ENCODE data around the gene UMODL1.

UMODL1 gene

DNA sequence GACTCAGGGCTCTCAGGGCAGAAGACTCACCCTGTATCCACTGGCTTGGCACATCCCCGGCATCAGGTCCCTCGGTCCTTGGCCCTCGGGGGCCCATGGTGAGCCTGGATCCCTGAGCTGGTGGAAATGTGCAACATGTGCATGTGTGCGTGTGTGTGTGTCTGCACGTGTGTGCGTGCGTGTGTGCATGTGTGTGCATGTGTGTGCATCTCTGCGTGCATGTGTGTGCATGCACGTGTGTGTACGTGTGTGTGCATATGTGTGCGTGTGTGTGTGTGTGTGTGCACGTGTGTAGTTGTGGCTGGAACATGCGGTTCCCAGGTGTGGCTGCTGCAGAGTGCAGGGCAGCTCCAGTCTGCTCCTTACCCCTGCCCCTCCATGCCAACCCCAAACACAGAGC, 51.3 kb downstream of the UMODL1 start:
- Histone ChIP-seq H3K4me3 (ENCODE audit: low read depth in 1 of 2, low read length in 1 of 2) (no peak overlapping the region), H3K36me3 (no peaks in the 10 kb centered on the region), H3K27ac (no peak overlapping the region), H3K27me3 (peaks cover 73% of the 10 kb centered on the region), H3K4me1 (ENCODE audit: control insufficient read depth in 1 of 2, insufficient read depth in 1 of 2, low read depth in 1 of 2, low read length in 1 of 2) (peaks cover 10 to 21% of the 10 kb centered on the region in 2 experiments), H3K9me3 (no peaks in the 10 kb centered on the region)
- TF ChIP-seq, protein P1, sequence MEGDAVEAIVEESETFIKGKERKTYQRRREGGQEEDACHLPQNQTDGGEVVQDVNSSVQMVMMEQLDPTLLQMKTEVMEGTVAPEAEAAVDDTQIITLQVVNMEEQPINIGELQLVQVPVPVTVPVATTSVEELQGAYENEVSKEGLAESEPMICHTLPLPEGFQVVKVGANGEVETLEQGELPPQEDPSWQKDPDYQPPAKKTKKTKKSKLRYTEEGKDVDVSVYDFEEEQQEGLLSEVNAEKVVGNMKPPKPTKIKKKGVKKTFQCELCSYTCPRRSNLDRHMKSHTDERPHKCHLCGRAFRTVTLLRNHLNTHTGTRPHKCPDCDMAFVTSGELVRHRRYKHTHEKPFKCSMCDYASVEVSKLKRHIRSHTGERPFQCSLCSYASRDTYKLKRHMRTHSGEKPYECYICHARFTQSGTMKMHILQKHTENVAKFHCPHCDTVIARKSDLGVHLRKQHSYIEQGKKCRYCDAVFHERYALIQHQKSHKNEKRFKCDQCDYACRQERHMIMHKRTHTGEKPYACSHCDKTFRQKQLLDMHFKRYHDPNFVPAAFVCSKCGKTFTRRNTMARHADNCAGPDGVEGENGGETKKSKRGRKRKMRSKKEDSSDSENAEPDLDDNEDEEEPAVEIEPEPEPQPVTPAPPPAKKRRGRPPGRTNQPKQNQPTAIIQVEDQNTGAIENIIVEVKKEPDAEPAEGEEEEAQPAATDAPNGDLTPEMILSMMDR (IDR thresholded peaks at IDR 0.05): no peak

DNA sequence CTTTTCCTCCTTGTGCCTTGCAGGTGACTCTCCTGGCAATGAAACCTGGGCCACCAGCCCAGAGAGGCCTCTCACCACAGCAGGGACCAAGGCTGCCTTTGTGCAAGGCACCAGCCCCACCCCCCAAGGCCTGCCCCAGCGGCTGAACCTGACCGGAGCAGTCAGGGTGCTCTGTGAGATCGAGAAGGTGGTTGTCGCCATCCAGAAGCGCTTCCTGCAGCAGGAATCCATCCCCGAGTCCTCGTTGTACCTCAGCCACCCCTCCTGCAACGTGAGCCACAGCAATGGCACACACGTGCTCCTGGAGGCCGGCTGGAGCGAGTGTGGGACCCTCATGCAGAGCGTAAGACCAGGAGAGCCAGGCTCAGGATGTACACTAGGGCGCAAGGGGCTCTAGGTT, 51.7 kb downstream of the UMODL1 start:
- Histone ChIP-seq H3K27ac (no peak overlapping the region), H3K36me3 (no peaks in the 10 kb centered on the region), H3K4me3 (ENCODE audit: low read depth in 1 of 2, low read length in 1 of 2) (no peak overlapping the region), H3K27me3 (peaks cover 73% of the 10 kb centered on the region), H3K9me3 (no peaks in the 10 kb centered on the region), H3K4me1 (ENCODE audit: control insufficient read depth in 1 of 2, insufficient read depth in 1 of 2, low read depth in 1 of 2, low read length in 1 of 2) (peaks cover 10 to 17% of the 10 kb centered on the region in 2 experiments)
- TF ChIP-seq, protein P1 (IDR thresholded peaks at IDR 0.05): no peak

DNA sequence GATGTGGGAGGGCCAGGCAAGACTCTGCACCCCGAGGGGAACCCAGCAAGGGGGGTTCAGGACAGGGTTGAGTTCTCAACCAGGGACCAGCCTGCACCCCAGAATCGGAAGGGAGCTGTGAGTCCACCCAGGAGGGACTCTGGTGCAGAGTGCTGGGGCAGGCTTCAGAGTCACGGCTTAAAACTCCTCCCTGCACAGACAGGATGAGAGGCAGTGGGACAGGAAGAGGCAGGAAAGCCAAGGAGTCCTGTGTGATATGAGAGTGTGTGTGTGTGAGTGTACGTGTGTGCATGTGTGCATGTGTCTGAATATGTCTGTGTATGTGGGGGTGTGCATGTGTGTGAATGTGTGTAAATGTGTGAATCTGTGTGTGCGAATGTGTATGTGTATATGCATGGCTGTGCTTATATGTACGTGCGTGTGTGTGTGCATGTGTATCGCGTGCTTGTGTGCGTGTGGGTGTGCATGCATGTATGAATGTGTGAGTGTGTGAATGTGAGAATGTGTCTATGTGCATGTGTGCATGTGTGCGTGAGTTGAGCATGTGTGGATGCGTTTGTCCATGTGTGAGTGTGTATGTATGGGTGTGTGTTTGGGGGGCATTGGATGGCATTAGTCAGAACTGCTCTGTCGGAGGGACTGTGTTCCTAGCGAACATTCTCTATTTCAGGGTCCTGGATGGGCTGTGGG, 52.2 kb downstream of the UMODL1 start:
- H3K9me3 ChIP-seq: no peaks in the 10 kb centered on the region
- H3K4me1 ChIP-seq (ENCODE audit: control insufficient read depth in 1 of 2, insufficient read depth in 1 of 2, low read depth in 1 of 2, low read length in 1 of 2): peaks cover 7 to 11% of the 10 kb centered on the region in 2 experiments
- no peaks in the 10 kb centered on the region for H3K36me3 ChIP-seq
- no peak overlapping the region for H3K27ac ChIP-seq
- H3K27me3 ChIP-seq: peaks cover 73% of the 10 kb centered on the region
- no peak overlapping the region for H3K4me3 ChIP-seq (ENCODE audit: low read depth in 1 of 2, low read length in 1 of 2)
- TF ChIP-seq, protein P1 (IDR thresholded peaks at IDR 0.05): no peak

DNA sequence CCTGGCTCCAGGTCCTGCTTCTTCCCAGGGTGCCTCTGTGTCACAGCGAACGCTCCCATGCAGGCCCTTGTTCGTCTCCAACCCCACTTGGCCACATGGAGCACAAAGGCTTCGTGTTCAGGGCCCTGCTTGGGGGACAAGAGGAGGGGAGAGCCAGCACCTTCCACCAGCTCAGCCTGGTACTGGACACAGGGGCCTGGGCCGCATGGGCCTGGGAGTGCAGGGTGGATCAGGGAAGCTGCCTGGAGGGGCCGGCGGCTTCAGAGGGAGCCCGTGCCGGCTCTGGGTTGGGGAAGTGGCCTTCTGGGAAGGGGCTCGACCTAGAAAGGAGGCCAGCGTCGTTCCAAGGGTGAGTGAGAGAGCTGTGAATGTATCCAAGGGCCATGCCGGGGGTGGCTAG, 53.0 kb downstream of the UMODL1 start:
- Histone ChIP-seq H3K27ac (no peak overlapping the region), H3K27me3 (peaks cover 66% of the 10 kb centered on the region), H3K36me3 (no peaks in the 10 kb centered on the region), H3K4me1 (ENCODE audit: control insufficient read depth in 1 of 2, insufficient read depth in 1 of 2, low read depth in 1 of 2, low read length in 1 of 2) (peaks cover 0 to 4% of the 10 kb centered on the region in 2 experiments), H3K4me3 (ENCODE audit: low read depth in 1 of 2, low read length in 1 of 2) (no peak overlapping the region), H3K9me3 (no peaks in the 10 kb centered on the region)
- TF ChIP-seq, protein P1 (IDR thresholded peaks at IDR 0.05): no peak

DNA sequence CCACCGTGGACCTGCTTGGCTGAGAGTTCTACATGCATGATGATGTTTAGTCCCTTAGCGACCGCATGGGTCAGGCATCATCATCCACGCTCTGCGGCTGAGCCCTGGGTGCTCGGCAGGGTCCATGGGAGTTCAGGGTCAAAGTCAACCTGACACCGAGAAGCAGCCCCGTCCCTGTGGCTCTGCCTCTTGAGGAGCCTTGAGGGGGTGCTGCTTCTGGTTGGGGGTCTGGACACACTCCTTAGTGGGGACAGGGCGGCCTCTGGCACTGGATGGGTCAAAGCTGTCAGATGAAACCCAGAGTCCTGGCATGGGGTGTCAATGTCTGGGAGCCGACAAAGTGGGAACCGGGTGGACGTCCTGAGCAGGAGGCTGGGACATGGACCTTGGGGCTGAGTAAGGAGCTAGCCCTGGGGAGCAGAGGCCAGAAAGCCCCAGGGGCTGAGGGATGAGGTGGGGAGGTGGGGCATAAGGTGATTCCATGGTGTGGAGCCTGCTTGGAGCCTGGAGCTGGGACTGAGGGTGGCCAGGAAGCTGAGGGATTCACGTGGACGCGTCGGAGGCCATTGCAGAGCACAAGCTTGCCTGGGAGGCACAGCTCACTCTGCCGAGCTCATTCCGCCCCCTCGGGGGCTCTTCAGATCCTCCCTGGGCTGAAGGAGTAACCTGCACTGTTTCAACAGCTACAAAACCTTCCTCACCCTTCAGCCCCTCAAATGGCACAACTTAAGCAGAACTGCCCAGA, 53.9 kb downstream of the UMODL1 start:
- no peak overlapping the region for H3K4me3 ChIP-seq (ENCODE audit: low read depth in 1 of 2, low read length in 1 of 2)
- no peaks in the 10 kb centered on the region for H3K36me3 ChIP-seq
- H3K9me3 ChIP-seq: no peaks in the 10 kb centered on the region
- peaks cover 57% of the 10 kb centered on the region for H3K27me3 ChIP-seq
- H3K4me1 ChIP-seq (ENCODE audit: control insufficient read depth in 1 of 2, insufficient read depth in 1 of 2, low read depth in 1 of 2, low read length in 1 of 2): no peaks in the 10 kb centered on the region
- H3K27ac ChIP-seq: no peak overlapping the region
- TF ChIP-seq, protein P1 (IDR thresholded peaks at IDR 0.05): no peak

Measured in neutrophil (primary cell).